OCI-LY3 (cell line): ENCODE results near the gene STAT3.

Experiments
- H2AFZ ChIP-seq: fragments of 200-600, 300-600 bp; shearing (Covaris generic); 2 replicates; pipeline ENCODE4 v1.6.0; 2014; ENCODE audit warnings: antibody characterized with exemption, low read depth, low read length
- H3K27ac ChIP-seq: fragments of 200-600, 300-600 bp; sonication (generic); 2 replicates; pipeline ENCODE4 v1.5.1; 2014; ENCODE audit warnings: mild to moderate bottlenecking, low read length, moderate library complexity, mixed read lengths
- H3K27me3 ChIP-seq: fragments of 200-600, 300-600 bp; sonication (generic); 2 replicates; pipeline ENCODE4 v1.6.1; 2014; ENCODE audit warnings: low read depth, low read length, mixed read lengths
- H3K36me3 ChIP-seq: fragments of 200-600, 300-600 bp; sonication (generic); replicated peaks from 2 replicates; pipeline ENCODE3; 2014; ENCODE audit warnings: low read depth, low read length, mixed read lengths
- H3K4me1 ChIP-seq: fragments of 300-600, 200-600 bp; sonication (generic); 2 replicates; pipeline ENCODE4 v1.6.1; 2014; ENCODE audit warnings: low read length, mixed read lengths
- H3K4me2 ChIP-seq: fragments of 200-600, 300-600 bp; sonication (generic); 2 replicates; pipeline ENCODE4 v1.6.1; 2014; ENCODE audit warnings: low read length, mixed read lengths
- H3K4me3 ChIP-seq: fragments of 300-600, 200-600 bp; sonication (generic); 2 replicates; pipeline ENCODE4 v1.5.1; 2014; ENCODE audit warnings: antibody characterized with exemption, mild to moderate bottlenecking, low read length, moderate library complexity
- H3K79me2 ChIP-seq: fragments of 300-600, 200-600 bp; shearing (Covaris generic); 2 replicates; pipeline ENCODE4 v1.6.1; 2014; ENCODE audit warnings: mild to moderate bottlenecking, low read length, mixed read lengths
- H3K9ac ChIP-seq: fragments of 300-600, 200-600 bp; shearing (Covaris generic); 2 replicates; pipeline ENCODE4 v1.6.0; 2014; ENCODE audit warnings: mild to moderate bottlenecking, low read length, moderate library complexity
- H3K9me3 ChIP-seq: fragments of 200-600, 300-600 bp; shearing (Covaris generic); 2 replicates; pipeline ENCODE4 v1.6.1; 2014; ENCODE audit warnings: low read length, mixed read lengths; ENCODE audit not compliant: insufficient read depth
- H4K20me1 ChIP-seq: fragments of 200-600, 300-600 bp; sonication (generic); 2 replicates; pipeline ENCODE4 v1.6.1; 2016; ENCODE audit warnings: low read length, mixed read lengths; ENCODE audit not compliant: insufficient read depth
- CTCF ChIP-seq: fragments of 200-600, 300-600 bp; sonication (generic); IDR thresholded peaks from 2 replicates; pipeline ENCODE4 v1.5.1; 2014; ENCODE audit warnings: antibody characterized with exemption, low read length, low read depth
- EZH2phosphoT487 ChIP-seq: fragments of 200-600 bp; shearing (Covaris generic); IDR thresholded peaks from 2 replicates; pipeline ENCODE4 v1.6.1; 2018; ENCODE audit warnings: antibody characterized with exemption, mixed run types, low read depth

STAT3 gene

GRCh38 chr17:42313773-42314566 is 74.3 kb downstream of the STAT3 start:
- H3K36me3 ChIP-seq: peaks cover 71% of the 10 kb centered on the region

GRCh38 chr17:42313389-42313772 is 74.9 kb downstream of the STAT3 start:
- H3K79me2 ChIP-seq: peaks cover 4% of the 10 kb centered on the region; the same call in 1 of the 2 replicates
- H3K4me2 ChIP-seq: no peak overlapping the region; the same call in 1 of the 2 replicates
- H3K9me3 ChIP-seq: no peaks in the 10 kb centered on the region
- no peak overlapping the region for H2AFZ ChIP-seq
- no peaks in the 10 kb centered on the region for H3K27me3 ChIP-seq
- H3K4me3 ChIP-seq: no peak overlapping the region
- no peak for TF ChIP-seq CTCF
- no peak for TF ChIP-seq EZH2phosphoT487
- peaks cover 71% of the 10 kb centered on the region for H3K36me3 ChIP-seq
- peaks cover 40% of the 10 kb centered on the region for H4K20me1 ChIP-seq
- peak overlapping the region; percentile 87; the same call in 1 of the 2 replicates for H3K27ac ChIP-seq
- no peak overlapping the region for H3K9ac ChIP-seq
- peaks cover 88% of the 10 kb centered on the region for H3K4me1 ChIP-seq

More at GRCh38 chr17:42313773-42314566, 74.3 kb downstream of the STAT3 start:
- peaks cover 10% of the 10 kb centered on the region; the same call in 1 of the 2 replicates for H3K79me2 ChIP-seq
- H3K9me3 ChIP-seq: no peaks in the 10 kb centered on the region
- TF ChIP-seq CTCF (no peak), EZH2phosphoT487 (no peak)
- H2AFZ ChIP-seq: no peak overlapping the region
- no peaks in the 10 kb centered on the region for H3K27me3 ChIP-seq
- H3K9ac ChIP-seq: no peak overlapping the region
- peaks cover 45% of the 10 kb centered on the region for H4K20me1 ChIP-seq
- H3K27ac ChIP-seq: peak overlapping the region; percentile 87; the same call in 1 of the 2 replicates
- no peak overlapping the region for H3K4me3 ChIP-seq
- H3K4me2 ChIP-seq: no peak overlapping the region
- peaks cover 88% of the 10 kb centered on the region for H3K4me1 ChIP-seq

- Histone ChIP-seq H3K36me3 (peaks cover 71% of the 10 kb centered on the region), H3K79me2 (peaks cover 2% of the 10 kb centered on the region; the same call in 1 of the 2 replicates), H4K20me1 (peaks cover 33% of the 10 kb centered on the region), H3K4me1 (peaks cover 86% of the 10 kb centered on the region), H2AFZ (no peak overlapping the region), H3K9ac (peak overlapping the region; percentile 27; the same call in 1 of the 2 replicates), H3K9me3 (no peaks in the 10 kb centered on the region), H3K27me3 (no peaks in the 10 kb centered on the region), H3K27ac (peak overlapping the region; percentile 87), H3K4me3 (peak overlapping the region; percentile 42; the same call in 1 of the 2 replicates), H3K4me2 (peak overlapping the region; percentile 55)
- TF ChIP-seq CTCF (peak; percentile 67), EZH2phosphoT487 (no peak)
Measured at GRCh38 chr17:42312285-42313130, 75.7 kb downstream of the STAT3 start.

- Histone ChIP-seq H3K27me3 (no peaks in the 10 kb centered on the region), H4K20me1 (peaks cover 28% of the 10 kb centered on the region), H3K4me3 (peak overlapping the region; percentile 17; the same call in 1 of the 2 replicates), H3K79me2 (no peaks in the 10 kb centered on the region; the same call in 1 of the 2 replicates), H3K9me3 (no peaks in the 10 kb centered on the region), H3K9ac (peak overlapping the region; percentile 30; the same call in 1 of the 2 replicates), H2AFZ (no peak overlapping the region), H3K4me1 (peaks cover 81% of the 10 kb centered on the region), H3K27ac (peak overlapping the region; percentile 87), H3K36me3 (peaks cover 71% of the 10 kb centered on the region), H3K4me2 (peak overlapping the region; percentile 55)
- no peak for TF ChIP-seq CTCF
- TF ChIP-seq EZH2phosphoT487: no peak
Measured at GRCh38 chr17:42312035-42312284, 76.3 kb downstream of the STAT3 start.
